Measurements from ENCODE around the gene LRRC23. TPM values are rescaled to one million over a fixed set of nuclear protein-coding genes. Genes with fewer than 3 reads are reported as not detected.

The LRRC23 gene
- polyA plus RNA-seq, 1 donor from 2014 or later: 20.5 TPM

- no peaks in the 10 kb centered on the region for H3K27me3 ChIP-seq (ENCODE audit: insufficient read depth, low read depth, low read length)
- H3K9me2 ChIP-seq (ENCODE audit: insufficient read depth, low read length): no peaks in the 10 kb centered on the region
- H3K27ac ChIP-seq (ENCODE audit: low read length): no peak overlapping the region
- H3K36me3 ChIP-seq (ENCODE audit: insufficient read depth, low read length): no peaks in the 10 kb centered on the region
- no peak overlapping the region for H3K4me2 ChIP-seq (ENCODE audit: low read length)
- no peak overlapping the region for H2AFZ ChIP-seq (ENCODE audit: low read depth, low read length)
- H3K9me3 ChIP-seq (ENCODE audit: low read length): no peaks in the 10 kb centered on the region
- no peaks in the 10 kb centered on the region for H4K20me1 ChIP-seq (ENCODE audit: insufficient read depth)
- no peaks in the 10 kb centered on the region for H3F3A ChIP-seq (ENCODE audit: insufficient read depth, low read length, poor library complexity, severe bottlenecking)
- no peak overlapping the region for H3K9ac ChIP-seq (ENCODE audit: low read length)
- peaks cover 16% of the 10 kb centered on the region for H3K79me2 ChIP-seq (replicated peaks; ENCODE audit: insufficient read depth, low read length)
- H3K4me3 ChIP-seq (ENCODE audit: low read length): peak overlapping the region; percentile 97
- TF ChIP-seq POLR2AphosphoS5 (IDR thresholded peaks at IDR 0.05) (no peak), EP300 (conservative IDR thresholded peaks at IDR 0.05; ENCODE audit: poor library complexity, severe bottlenecking) (no peak), EZH2 (IDR thresholded peaks at IDR 0.05; ENCODE audit: borderline replicate concordance, insufficient read depth, low read length, poor library complexity, severe bottlenecking) (no peak), TAF1 (IDR thresholded peaks at IDR 0.05; ENCODE audit: low read depth) (no peak)
- TF ChIP-seq, protein P1, sequence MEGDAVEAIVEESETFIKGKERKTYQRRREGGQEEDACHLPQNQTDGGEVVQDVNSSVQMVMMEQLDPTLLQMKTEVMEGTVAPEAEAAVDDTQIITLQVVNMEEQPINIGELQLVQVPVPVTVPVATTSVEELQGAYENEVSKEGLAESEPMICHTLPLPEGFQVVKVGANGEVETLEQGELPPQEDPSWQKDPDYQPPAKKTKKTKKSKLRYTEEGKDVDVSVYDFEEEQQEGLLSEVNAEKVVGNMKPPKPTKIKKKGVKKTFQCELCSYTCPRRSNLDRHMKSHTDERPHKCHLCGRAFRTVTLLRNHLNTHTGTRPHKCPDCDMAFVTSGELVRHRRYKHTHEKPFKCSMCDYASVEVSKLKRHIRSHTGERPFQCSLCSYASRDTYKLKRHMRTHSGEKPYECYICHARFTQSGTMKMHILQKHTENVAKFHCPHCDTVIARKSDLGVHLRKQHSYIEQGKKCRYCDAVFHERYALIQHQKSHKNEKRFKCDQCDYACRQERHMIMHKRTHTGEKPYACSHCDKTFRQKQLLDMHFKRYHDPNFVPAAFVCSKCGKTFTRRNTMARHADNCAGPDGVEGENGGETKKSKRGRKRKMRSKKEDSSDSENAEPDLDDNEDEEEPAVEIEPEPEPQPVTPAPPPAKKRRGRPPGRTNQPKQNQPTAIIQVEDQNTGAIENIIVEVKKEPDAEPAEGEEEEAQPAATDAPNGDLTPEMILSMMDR (IDR thresholded peaks at IDR 0.05; ENCODE audit: poor library complexity, severe bottlenecking): no peak
- TF ChIP-seq, protein P2, sequence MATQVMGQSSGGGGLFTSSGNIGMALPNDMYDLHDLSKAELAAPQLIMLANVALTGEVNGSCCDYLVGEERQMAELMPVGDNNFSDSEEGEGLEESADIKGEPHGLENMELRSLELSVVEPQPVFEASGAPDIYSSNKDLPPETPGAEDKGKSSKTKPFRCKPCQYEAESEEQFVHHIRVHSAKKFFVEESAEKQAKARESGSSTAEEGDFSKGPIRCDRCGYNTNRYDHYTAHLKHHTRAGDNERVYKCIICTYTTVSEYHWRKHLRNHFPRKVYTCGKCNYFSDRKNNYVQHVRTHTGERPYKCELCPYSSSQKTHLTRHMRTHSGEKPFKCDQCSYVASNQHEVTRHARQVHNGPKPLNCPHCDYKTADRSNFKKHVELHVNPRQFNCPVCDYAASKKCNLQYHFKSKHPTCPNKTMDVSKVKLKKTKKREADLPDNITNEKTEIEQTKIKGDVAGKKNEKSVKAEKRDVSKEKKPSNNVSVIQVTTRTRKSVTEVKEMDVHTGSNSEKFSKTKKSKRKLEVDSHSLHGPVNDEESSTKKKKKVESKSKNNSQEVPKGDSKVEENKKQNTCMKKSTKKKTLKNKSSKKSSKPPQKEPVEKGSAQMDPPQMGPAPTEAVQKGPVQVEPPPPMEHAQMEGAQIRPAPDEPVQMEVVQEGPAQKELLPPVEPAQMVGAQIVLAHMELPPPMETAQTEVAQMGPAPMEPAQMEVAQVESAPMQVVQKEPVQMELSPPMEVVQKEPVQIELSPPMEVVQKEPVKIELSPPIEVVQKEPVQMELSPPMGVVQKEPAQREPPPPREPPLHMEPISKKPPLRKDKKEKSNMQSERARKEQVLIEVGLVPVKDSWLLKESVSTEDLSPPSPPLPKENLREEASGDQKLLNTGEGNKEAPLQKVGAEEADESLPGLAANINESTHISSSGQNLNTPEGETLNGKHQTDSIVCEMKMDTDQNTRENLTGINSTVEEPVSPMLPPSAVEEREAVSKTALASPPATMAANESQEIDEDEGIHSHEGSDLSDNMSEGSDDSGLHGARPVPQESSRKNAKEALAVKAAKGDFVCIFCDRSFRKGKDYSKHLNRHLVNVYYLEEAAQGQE (IDR thresholded peaks at IDR 0.05; ENCODE audit: borderline replicate concordance): no peak
These were observed 12.0 kb downstream of the LRRC23 start for GRCh38 chr12:6916426-6917200.

DNA sequence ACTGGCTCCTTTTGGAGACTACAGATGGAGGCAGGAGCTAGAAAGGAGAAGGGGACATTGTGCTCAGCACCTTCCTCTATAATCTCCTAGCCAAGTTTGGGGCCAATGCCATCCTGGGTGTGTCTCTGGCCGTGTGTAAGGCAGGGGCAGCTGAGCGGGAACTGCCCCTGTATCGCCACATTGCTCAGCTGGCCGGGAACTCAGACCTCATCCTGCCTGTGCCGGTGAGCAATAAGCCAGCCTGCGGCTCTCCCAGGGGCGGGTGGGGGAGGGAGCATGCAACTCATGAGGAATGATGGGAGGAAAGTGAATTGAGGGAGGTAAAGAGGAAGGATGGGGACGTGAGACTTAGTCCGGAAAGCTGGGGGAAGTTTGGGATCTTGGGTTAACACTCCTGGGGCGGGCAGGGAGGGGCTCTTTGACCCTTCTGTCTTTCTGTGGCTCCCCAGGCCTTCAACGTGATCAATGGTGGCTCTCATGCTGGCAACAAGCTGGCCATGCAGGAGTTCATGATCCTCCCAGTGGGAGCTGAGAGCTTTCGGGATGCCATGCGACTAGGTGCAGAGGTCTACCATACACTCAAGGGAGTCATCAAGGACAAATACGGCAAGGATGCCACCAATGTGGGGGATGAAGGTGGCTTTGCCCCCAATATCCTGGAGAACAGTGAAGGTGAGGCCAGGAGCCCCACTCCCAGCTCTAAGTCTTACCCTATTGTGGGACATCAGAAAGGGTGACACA is 13.0 kb downstream of the LRRC23 start:
- no peak overlapping the region for H3K4me3 ChIP-seq (ENCODE audit: low read length)
- H3K9me2 ChIP-seq (ENCODE audit: insufficient read depth, low read length): no peaks in the 10 kb centered on the region
- H4K20me1 ChIP-seq (ENCODE audit: insufficient read depth): no peaks in the 10 kb centered on the region
- H2AFZ ChIP-seq (ENCODE audit: low read depth, low read length): no peak overlapping the region
- H3K27me3 ChIP-seq (ENCODE audit: insufficient read depth, low read depth, low read length): no peaks in the 10 kb centered on the region
- peaks cover 16% of the 10 kb centered on the region for H3K79me2 ChIP-seq (replicated peaks; ENCODE audit: insufficient read depth, low read length)
- H3K27ac ChIP-seq (ENCODE audit: low read length): no peak overlapping the region
- no peaks in the 10 kb centered on the region for H3K9me3 ChIP-seq (ENCODE audit: low read length)
- H3K4me2 ChIP-seq (ENCODE audit: low read length): no peak overlapping the region
- no peaks in the 10 kb centered on the region for H3F3A ChIP-seq (ENCODE audit: insufficient read depth, low read length, poor library complexity, severe bottlenecking)
- TF ChIP-seq, protein P1 (IDR thresholded peaks at IDR 0.05; ENCODE audit: poor library complexity, severe bottlenecking): no peak
- TF ChIP-seq TAF1 (IDR thresholded peaks at IDR 0.05; ENCODE audit: low read depth) (no peak), EZH2 (IDR thresholded peaks at IDR 0.05; ENCODE audit: borderline replicate concordance, insufficient read depth, low read length, poor library complexity, severe bottlenecking) (no peak), MXI1 (conservative IDR thresholded peaks at IDR 0.05; ENCODE audit: poor library complexity, severe bottlenecking) (no peak), POLR2AphosphoS5 (IDR thresholded peaks at IDR 0.05) (no peak), RAD21 (conservative IDR thresholded peaks at IDR 0.05) (no peak), SMC3 (conservative IDR thresholded peaks at IDR 0.05; ENCODE audit: poor library complexity) (no peak), EP300 (conservative IDR thresholded peaks at IDR 0.05; ENCODE audit: poor library complexity, severe bottlenecking) (no peak)
- TF ChIP-seq, protein P2 (IDR thresholded peaks at IDR 0.05; ENCODE audit: borderline replicate concordance): no peak
- no peak overlapping the region for H3K9ac ChIP-seq (ENCODE audit: low read length)
- no peaks in the 10 kb centered on the region for H3K36me3 ChIP-seq (ENCODE audit: insufficient read depth, low read length)

Data from neural cell (in vitro differentiated cells).